Hematopoietic multipotent progenitor cell treated with erythropoietin and hydrocortisone succinate and interleukin-3 and kit ligand, for 8 days (in vitro differentiated cells): ENCODE results near the gene PLXNA1.

Source experiments
- DNase-seq: peaks from one replicate; pipeline ENCODE4 v3.0.0-alpha.2; 2015

PLXNA1 gene

DNA sequence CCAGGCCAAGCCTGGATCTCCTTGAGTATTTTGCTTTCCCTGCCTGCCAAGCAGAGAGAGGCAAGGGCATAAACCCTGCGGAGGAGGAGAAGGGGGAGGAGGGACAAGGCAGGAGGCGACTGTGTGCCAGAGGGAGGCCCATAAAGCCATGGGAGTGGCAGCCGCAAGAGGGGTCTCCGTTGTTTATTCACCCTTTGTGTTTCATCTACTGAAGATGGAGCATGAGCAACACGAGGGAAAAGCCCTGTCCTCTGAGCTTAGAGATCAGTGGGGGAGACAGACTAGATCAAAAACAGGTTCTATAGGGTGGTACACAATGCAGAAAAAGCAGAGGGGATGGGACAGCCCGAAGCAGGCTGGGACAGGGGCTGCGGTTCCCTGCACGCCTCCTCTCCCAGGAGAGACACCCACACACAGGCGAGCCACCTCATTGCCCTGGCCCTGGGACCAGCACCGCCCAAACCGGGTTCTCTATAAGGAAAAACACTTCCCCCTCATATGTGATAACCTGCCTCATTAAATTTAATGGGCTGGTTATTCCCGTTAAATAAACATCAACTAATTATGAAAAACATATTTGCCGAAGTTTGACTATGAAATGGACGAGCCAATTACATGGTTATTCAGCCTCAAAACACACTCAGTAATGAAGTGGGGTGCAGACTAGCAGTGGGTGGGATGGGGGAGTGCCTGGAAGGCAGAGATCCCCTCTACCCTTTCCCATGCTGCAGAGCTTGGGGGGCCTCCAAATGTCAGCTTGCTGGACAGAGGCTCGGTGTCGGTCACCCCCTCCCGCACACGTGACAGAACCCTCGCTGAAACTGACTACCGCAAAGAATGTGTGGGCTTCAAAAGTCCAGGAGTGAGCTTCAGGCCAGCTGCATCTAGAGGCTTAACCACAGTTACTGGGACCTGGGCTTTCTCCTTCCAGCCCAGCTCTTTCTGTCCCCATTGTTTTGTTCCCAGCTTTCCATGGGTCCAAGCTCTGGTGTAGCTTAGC lies 14.2 kb upstream of the PLXNA1 start:
- no peak for DNase-seq

DNA sequence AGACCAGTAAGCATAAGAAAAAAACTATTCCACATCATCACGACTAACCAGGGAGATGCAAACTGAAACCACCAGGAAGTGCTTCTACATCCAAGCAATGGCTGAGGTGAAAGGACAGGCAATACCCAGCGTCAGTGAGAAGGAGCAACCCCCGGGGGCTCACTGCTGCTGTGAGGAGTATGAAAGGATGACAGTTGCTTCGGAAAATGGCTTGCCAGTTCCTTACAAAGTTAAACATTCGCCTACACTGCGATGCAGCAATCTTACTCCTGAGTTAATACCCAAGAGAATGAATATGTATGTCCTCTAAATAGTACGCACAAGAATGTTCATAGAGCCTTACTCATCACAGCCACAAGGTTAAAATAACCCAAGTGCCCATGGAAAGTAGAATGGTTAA lies 13.3 kb upstream of the PLXNA1 start:
- no peak for DNase-seq

DNA sequence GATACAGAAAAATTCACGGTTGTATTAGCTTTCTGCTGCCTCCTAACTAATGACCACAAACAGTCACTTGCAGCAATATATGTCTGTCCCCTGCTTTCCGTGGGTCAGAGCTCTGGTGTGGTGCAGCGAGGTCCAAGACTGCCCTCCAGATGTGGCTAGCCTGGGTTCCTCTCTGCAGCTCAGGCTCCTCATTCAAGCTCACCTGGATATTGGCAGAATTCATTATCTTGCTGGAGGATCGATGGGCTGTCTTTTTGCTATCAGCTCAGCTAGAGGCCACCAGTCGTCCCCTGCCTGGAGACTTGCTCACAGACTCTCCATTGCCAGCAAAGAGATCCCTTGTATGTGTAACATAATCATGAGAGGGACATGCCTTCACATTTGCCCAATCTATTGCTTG lies 12.8 kb upstream of the PLXNA1 start:
- DNase-seq, result no peak

DNA sequence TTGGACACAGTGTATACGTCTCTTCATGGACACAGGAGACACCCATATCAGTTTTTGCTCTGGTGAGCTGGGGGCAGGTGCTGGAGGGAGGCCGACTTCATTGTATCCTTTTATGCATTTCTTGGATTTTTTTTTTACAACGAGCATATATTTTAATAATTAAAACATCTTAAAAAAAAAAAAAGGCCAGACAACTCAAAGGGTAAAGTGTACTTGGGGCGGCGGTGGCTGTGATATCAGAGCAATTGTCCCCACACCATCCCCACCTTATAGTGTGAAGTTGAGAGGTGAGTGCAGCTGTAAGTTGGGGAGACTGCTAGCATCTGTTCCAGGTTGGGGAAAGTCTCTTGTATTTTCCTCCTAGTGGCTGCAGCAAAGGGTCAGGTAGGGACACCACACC lies 12.0 kb upstream of the PLXNA1 start:
- no peak for DNase-seq

DNA sequence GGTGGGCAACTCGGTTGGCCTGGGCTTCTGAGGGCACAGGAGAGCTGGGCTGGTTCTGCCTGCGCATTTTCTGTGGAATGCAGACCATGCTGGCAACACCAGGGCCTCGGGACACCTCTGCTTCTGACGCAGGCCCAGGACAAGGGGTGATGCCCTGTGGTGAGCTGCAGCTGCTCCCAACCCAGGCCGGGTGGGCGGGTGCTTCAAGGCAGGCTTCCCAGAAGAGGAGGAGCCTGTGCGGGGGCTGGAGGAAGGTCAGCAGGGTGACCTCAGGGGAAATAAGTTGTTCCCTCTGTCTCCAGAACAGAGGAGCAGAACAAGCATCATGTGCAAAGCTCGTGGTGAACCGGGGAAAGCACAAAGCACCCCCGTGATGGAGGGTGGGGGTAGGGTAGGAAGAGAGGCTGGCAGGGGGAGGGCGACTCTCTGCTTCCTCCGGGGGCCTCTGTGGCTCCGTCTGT lies 11.0 kb upstream of the PLXNA1 start:
- DNase-seq, result no peak

DNA sequence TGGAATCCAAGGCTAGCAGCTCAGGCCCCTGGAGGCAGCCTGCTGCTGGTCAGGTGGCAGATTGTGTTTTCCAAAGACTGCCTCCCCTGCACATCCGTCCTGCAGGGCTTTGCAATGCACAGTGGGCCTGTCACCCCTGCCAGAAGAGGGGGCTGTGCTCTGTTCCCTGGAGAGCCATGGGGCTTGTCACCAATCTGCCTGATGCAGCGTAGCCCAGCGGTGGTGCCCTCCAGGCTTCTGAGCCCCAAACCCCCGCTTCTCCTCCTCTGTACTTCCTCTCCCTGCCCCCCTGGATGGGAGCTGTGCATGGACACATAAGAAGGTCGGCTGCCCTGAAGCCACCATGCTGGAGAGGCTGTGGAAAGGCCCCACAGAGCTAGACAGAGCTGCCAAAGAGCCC lies 10.0 kb upstream of the PLXNA1 start:
- no peak for DNase-seq

DNA sequence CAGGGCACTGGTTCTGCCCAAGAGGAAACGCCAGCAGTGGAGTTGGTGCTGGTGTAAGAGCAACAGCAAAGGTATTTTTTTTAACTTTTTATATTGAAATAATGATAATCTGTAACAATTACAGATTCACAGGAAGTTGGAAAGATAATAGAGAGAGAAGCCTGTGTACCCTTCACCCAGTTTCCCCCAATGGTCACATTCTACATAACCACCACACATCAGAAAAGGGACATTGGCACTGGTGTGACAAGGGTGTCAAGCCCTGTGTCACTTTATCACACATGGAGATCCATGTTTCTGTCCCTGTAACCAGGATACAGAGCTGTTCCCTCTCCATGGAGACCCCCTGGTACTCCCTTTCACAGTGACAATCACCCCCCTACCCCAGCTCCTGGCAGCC lies 9.1 kb upstream of the PLXNA1 start:
- no peak for DNase-seq

DNA sequence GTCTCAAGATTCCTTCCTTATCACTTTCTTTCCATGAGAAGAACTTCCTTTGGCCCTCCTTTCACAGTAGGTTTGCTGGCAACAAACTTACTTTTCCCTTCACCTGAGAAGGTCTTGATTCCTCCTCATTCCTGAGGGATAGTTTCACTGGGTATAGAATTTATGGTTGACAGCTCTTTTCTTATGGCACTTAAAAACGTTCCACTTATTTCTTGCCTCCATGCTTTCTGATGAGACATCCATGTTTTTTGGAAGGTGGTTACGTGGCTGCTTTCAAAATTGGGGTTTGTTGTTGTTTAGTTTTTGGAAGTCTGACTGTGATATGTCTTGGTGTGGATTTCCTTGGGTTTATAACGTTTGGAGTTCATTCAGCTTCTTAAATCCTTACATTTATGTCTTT lies 8.2 kb upstream of the PLXNA1 start:
- no peak for DNase-seq

DNA sequence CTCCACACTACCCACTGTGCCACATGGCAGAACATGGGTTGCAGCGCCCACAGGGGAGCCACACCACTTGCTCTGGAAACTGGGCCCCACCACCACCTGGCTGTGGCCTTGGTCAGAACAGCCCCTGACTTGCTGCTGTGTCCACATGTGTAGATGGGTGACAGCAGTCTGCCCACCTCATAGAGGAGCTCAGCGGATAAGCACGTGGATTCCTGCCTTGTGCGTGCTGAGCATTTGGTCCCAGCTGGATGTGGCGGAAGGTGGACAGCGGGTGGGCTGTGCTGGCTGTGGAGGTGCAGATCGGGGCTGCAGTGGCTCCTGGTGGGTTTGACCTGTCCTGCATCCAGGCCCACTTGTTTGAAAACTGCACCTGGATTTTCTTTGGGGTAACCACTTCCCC lies 6.0 kb upstream of the PLXNA1 start:
- no peak for DNase-seq

DNA sequence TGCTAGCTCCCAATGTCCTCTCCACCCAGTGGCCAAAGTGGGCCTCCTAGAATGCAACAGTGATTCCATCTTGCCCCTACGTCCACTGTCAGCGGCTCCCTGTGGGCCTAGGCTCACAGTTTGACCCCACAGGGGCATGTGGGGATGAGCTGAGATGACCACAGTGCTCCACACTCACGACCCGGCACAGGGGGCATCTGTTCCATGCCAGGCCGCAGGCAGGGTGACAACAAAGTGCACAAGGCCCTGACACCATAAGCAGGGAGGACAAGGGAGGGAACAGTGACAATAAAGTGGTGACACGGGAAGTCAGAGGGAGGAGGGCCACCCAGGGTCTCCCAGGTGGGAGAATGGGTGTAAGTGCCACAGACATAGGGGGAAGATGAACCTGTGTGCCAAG lies 5.1 kb upstream of the PLXNA1 start:
- no peak for DNase-seq

DNA sequence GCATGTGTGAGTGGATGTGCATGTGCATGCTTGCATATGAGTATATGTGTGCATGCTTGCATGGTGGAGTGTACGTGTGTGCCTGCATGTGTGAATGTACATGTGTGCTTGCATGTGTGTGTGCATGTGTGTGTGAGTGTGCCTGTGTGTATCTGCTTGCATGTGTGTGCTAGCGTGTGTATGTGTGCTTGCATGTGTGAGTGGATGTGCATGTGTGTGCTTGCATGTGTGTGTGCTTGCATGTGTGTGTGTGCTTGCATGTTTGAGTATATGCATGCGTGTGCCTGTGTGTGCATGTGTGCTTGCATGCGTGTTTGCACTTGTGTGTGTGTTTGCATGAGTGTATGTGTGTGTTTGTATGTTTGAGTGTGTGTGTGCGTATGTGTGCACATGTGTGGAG lies 4.6 kb upstream of the PLXNA1 start:
- no peak for DNase-seq

DNA sequence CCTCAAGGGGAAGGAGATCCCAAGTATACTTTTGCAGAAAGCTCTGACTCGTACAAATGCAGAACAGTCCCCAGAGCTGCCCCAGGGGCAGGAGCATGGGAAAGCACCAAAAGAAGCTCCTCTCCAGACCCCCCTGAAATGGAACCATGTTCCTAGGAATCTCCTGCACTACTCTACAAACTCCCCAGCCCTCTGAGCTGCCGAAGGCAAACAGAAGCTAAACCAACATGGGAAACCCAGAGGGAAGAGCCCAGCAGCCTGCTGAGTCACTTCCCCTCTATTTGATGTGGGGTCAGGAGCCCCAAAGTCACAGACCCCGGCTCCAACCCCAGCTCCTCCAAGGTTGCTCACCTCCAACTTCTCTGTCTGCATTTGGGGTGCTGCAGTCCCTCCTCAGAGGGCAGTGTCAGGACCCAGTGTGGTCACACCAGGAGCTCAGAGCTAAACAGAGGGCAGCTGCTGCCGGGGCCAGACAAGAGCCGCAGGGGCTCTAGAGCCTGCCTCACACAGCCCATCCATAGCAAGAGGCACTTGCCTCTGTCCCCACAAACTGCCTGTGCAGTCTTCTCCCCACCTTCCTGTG lies 3.8 kb upstream of the PLXNA1 start:
- no peak for DNase-seq

DNA sequence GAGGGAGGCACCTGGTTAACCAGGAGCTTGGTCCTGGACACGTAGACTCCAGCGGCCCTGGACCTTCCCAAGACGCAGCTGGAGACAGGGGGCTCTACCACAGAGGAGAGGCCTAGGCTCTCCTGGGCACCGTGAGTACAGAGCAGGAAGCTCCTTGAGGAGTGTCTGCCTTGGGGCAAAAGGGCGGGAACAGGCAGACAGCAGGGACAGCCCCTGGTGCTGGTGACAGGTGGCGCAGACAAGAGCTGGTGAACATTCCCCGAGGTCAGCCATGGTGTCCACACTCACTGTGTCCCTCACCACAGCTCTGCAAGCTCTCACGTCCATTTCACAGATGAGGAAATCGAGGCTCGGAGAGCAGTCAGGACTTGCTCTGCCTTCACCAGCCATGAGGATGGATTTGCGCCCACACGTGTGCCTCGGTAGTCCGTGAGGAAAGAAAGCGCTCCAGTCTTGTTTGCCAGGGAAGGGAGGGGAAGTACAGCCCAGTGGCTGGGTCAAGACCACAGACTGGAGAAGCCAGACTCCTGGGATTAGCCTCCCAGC lies 2.6 kb upstream of the PLXNA1 start:
- no peak for DNase-seq

DNA sequence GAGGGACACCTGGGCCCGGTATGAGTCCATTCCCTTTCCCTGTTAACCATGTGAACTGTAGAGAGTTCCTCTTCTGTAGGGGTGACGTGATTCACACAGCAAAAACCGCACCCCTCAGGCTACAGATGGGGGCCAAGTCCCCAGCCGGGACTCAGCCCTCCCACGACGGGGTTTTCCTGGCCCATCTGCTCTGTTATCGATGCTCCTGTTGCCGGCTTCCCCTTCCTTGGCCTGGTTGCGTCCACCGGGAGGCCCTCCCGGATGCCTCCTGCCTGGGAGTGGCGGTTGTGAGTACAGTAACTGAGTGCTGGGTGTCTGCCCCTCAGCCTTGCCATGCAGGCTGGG lies 817 bp upstream of the PLXNA1 start:
- no peak for DNase-seq

DNA sequence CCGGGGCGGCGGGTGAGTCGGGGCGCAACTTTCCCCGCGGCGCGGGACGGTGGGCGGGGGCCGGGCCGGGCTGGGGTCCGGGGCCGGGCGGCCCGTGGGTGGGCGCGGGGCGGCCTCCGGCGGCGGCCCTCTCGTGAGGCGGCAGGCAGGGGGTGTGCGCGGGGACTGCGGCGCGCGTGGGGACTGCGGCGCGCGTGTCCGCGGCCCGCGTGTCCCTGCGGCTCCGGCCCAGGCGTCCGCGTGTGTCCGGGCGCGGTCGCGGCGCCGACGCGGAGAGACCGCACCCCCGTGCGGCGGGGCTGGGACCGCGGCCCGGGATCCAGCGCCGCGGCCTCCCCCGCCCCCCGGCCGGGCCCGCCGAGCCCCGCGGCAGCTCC lies 349 bp downstream of the PLXNA1 start:
- no peak for DNase-seq

DNA sequence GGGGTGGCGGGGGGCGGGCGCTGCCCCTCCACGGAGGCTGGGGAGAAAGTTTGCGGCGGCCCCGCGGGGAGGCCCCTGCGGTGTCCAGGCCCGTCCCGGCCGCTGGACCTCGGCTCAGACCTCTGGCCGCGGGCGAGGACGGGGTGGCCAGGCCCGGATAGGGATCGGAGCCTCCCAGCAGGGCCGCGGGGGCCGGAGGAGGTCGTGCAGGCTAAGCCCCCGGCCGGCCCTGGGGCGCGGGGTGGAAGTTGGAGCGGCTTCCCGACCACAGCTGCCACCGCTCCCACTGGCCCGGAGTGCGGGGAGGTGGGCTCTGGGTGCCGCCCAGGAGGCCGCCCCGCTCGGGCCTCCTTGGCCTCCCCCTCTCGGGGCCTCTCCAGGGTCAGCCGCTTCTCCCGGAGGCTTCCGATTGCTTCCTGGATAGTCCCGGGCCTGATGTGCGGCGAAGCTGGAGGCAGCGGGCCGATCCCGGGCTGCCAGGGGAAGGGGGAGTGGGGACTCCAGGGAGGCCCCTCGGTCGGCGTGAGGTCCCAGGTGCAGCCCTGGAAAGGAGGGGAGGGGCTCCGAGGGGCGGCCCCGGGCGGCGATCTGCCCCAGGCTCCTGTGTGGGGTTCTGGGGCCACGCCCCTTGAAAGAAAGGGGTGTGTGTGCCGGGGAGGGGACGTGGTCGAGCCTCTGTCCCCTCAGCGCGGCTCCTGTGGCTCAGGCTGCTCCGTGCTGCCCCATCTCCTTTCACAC lies 907 bp downstream of the PLXNA1 start:
- DNase-seq, result no peak

DNA sequence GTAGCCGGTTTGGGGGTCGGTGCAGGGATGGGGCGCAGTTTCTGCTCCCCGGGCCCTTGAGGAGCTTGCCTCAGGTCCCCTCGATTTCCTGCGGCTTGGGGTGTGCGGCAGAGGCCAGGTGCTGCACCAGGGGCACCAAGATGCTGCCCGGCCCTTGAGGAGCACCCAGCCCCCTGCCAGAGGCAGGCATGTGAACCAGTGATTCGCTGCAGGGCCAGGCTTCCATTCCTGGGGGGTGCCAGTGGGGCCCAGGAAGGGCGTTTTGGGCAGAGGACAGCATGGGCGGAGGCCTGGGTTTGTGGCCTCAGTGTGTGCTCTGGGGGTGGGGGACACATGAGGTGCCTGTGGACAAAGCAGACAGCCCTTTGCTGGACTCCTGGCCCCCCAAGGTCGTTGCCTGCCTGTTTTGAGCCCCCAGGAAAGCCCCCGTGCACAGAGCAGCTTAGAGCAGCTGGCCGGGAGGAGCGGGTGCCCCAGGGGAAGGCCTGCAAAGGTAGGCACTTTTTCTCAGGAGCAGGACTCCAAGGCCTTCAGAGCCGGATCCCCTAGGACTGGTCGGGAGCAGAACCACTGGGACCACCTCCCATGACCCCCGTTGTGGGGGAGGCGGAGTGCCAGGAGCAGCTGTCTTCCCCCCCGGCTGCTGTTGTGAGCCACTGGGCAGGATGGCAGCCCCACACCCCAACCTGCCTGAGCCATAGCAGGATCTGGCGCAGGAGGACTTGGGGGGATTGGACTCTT lies 1.6 kb downstream of the PLXNA1 start:
- DNase-seq, result no peak

DNA sequence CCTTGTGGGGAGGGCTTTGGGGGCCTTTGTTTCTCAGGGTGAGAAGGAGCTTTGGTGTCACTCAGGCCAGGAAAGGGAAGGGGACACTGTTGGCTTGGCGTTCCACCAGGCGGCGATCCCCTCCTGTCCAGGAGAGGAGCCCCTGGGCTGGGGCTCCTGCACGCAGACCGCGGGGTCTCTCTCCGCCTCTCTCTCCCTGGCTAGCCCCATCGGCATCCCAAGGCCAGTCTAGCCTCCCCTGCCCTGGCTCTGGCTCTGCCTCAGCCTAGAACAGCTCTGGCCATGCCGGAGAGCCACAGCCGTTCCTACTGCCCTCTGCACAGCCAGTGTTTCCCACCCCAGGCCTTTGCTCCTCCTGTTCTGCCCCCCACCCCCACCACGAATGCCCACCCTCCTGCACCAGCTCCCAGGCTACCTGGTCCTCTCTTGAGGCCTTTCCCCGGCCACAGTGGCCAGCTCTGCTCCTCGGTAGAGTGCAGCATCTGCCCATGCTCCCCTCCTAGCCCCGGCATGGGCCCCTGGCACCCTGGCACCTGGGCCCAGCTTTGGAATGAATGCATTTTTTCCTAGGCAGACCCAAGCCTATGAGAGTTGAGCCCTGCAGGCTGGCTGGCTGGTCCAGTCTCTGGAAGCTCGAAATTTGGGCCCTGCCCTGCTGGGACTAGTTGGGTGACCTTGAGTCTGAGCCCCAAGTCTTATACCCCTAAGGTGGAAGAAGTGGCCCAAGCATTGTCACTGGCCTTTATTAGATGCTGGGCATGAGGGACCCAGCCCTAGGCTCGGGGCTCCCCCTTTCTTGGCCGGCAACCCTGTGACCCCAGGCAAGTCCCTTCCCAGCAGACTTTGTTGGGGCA lies 2.4 kb downstream of the PLXNA1 start:
- no peak for DNase-seq

DNA sequence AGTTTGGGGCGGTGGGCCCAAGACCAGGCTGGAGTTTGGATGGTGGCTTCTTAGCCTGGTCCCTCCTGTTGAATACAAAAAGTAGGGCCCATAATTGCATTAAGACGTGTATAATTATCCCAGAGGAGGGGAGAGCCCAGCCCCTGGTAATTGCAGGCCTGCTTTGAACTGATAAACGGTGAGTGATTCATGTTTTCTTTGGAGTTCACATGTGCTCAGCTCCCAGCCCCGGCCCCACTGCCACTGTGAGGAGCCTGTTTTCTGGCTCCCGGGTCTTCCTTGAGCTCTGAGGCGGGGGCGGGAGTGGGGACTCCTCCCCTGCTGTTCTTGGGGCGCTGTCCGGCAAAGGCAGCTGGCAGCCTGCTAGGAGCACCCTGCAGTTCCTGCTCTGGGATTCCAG lies 3.1 kb downstream of the PLXNA1 start:
- peak; percentile 85 for DNase-seq

DNA sequence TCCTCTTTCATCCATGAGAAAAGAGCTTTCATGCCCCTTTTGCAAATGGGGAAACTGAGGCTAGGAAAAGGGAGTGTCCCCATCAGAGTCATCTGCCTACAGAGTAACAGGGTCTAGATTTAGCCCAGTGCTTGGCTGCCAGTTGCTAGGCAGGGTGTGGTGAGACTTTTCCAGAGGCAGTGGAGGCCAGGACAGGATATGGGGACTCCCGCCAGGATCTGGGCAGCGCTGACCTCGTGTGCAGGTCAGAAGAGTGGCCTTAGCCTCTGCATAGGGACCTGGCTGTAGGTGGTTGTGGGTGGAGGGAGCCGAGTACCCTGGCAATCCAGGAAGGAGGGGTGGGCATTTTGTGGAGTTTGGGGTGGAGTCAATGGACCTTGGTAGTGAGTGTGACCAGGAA lies 4.2 kb downstream of the PLXNA1 start:
- DNase-seq, result no peak

DNA sequence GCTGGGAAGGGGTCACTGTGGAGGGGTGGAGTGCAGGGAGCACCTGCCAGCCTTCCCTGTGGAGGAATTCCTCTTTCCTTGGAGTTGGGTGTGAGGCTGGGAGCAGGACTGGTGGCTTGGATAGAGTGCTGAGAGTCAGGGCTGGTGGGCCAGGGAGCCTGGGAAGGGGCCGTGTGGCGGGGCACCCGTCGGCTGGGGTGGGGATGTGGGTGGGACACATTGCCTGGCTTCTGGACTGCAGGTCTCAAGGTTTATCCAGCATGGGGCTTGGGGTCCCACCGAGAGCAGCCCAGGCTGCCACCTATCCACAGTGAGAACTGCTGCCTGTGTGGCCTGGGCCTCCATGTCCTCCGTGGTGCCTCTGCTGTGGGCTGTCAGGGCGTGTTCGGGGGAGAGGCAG lies 4.7 kb downstream of the PLXNA1 start:
- DNase-seq, result no peak

DNA sequence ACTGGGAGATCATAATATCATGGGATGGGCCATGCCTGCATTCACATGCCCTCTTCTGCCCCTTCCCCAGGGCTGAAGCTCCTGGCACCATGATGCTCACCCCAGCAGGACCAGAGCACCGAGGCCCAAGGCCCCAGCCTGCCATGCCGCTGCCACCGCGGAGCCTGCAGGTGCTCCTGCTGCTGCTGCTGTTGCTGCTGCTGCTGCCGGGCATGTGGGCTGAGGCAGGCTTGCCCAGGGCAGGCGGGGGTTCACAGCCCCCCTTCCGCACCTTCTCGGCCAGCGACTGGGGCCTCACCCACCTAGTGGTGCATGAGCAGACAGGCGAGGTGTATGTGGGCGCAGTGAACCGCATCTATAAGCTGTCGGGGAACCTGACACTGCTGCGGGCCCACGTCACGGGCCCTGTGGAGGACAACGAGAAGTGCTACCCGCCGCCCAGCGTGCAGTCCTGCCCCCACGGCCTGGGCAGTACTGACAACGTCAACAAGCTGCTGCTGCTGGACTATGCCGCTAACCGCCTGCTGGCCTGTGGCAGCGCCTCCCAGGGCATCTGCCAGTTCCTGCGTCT lies 5.6 kb downstream of the PLXNA1 start:
- DNase-seq, result no peak
